ENCODE measurements around the gene TBX21.

Gene TBX21

GRCh38 chr17:47785538-47786123 lies 52.6 kb downstream of the TBX21 start:
- ATAC-seq (replicated peaks; ENCODE audit: extremely low read depth, poor library complexity, severe bottlenecking) (no peak), DNase-seq (ENCODE audit: low spot score in 2 of 2) (no peak)
- Mint-ChIP-seq H3K9me3 (no peaks in the 10 kb centered on the region), H3K4me3 (no peak overlapping the region), H3K4me1 (peaks cover 14% of the 10 kb centered on the region), H3K36me3 (ENCODE audit: insufficient read depth) (no peaks in the 10 kb centered on the region), H3K27ac (ENCODE audit: low read depth) (no peak overlapping the region), H3K27me3 (peaks cover 66% of the 10 kb centered on the region)

GRCh38 chr17:47789611-47790561 lies 56.9 kb downstream of the TBX21 start:
- Mint-ChIP-seq H3K27me3 (peaks cover 69% of the 10 kb centered on the region), H3K36me3 (ENCODE audit: insufficient read depth) (no peaks in the 10 kb centered on the region), H3K4me3 (peak overlapping the region; percentile 66), H3K4me1 (peaks cover 17% of the 10 kb centered on the region), H3K27ac (ENCODE audit: low read depth) (no peak overlapping the region), H3K9me3 (no peaks in the 10 kb centered on the region)
- ATAC-seq (replicated peaks; ENCODE audit: extremely low read depth, poor library complexity, severe bottlenecking) (peak; percentile 88), DNase-seq (ENCODE audit: low spot score in 2 of 2) (peak; percentile 33 to 35)

- peaks cover 80% of the 10 kb centered on the region for H3K27me3 Mint-ChIP-seq
- peak overlapping the region; percentile 33 for H3K27ac Mint-ChIP-seq (ENCODE audit: low read depth)
- H3K4me1 Mint-ChIP-seq = peaks cover 17% of the 10 kb centered on the region
- no peaks in the 10 kb centered on the region for H3K9me3 Mint-ChIP-seq
- DNase-seq (ENCODE audit: low spot score in 2 of 2) = no peak
- H3K4me3 Mint-ChIP-seq = peak overlapping the region; percentile 66
- ATAC-seq (replicated peaks; ENCODE audit: extremely low read depth, poor library complexity, severe bottlenecking) = no peak
- H3K36me3 Mint-ChIP-seq (ENCODE audit: insufficient read depth) = no peaks in the 10 kb centered on the region
These were observed 58.0 kb downstream of the TBX21 start for GRCh38 chr17:47791025-47791424.

GRCh38 chr17:47792457-47792856 lies 59.4 kb downstream of the TBX21 start:
- Mint-ChIP-seq H3K4me1 (peaks cover 17% of the 10 kb centered on the region), H3K27me3 (peaks cover 83% of the 10 kb centered on the region)

GRCh38 chr17:47792979-47793378 lies 59.9 kb downstream of the TBX21 start:
- peaks cover 17% of the 10 kb centered on the region for H3K4me1 Mint-ChIP-seq
- H3K27ac Mint-ChIP-seq (ENCODE audit: low read depth) = no peak overlapping the region
- ATAC-seq (replicated peaks; ENCODE audit: extremely low read depth, poor library complexity, severe bottlenecking) (no peak), DNase-seq (ENCODE audit: low spot score in 2 of 2) (no peak)
- H3K9me3 Mint-ChIP-seq = no peaks in the 10 kb centered on the region
- peaks cover 81% of the 10 kb centered on the region for H3K27me3 Mint-ChIP-seq
- H3K4me3 Mint-ChIP-seq = no peak overlapping the region
- no peaks in the 10 kb centered on the region for H3K36me3 Mint-ChIP-seq (ENCODE audit: insufficient read depth)

More at GRCh38 chr17:47792457-47792856, 59.4 kb downstream of the TBX21 start:
- H3K36me3 Mint-ChIP-seq (ENCODE audit: insufficient read depth) = no peaks in the 10 kb centered on the region
- H3K9me3 Mint-ChIP-seq = no peaks in the 10 kb centered on the region
- ATAC-seq (replicated peaks; ENCODE audit: extremely low read depth, poor library complexity, severe bottlenecking) (no peak), DNase-seq (ENCODE audit: low spot score in 2 of 2) (no peak)
- H3K27ac Mint-ChIP-seq (ENCODE audit: low read depth) = no peak overlapping the region
- no peak overlapping the region for H3K4me3 Mint-ChIP-seq
